AG09319 (cell line): ENCODE results near the gene LY6G5C.

Experiments
- DNase-seq: peaks from one replicate; pipeline ENCODE4 v3.0.0-alpha.2; 2010; ENCODE audit warnings: low read depth; ENCODE audit errors: extremely low read depth
- CTCF ChIP-seq: IDR thresholded peaks from 2 replicates; pipeline ENCODE4 v1.5.1; 2011; ENCODE audit warnings: low read depth, mild to moderate bottlenecking, inconsistent platforms, low read length, moderate library complexity

LY6G5C gene

GRCh38 chr6:31664790-31665500 lies 15.9 kb downstream of the LY6G5C start, which contains the start of gene GPANK1:
GPANK1 (minus strand) TSS chr6:31664997; CDS start chr6:31664478, 519 bp downstream.
- DNase-seq, result peak; percentile 85

GRCh38 chr6:31663961-31664789 lies 16.7 kb downstream of the LY6G5C start:
- TF ChIP-seq CTCF, result no peak; the same call in 1 of the 2 replicates
- peak; percentile 31 for DNase-seq

More at GRCh38 chr6:31664790-31665500, 15.9 kb downstream of the LY6G5C start, which contains the start of gene GPANK1:
- TF ChIP-seq CTCF, result no peak

- no peak for DNase-seq
- no peak for TF ChIP-seq CTCF
These were observed 17.5 kb downstream of the LY6G5C start for GRCh38 chr6:31663126-31663960.

GRCh38 chr6:31662124-31662723 lies 18.6 kb downstream of the LY6G5C start:
- TF ChIP-seq CTCF, result no peak

GRCh38 chr6:31661262-31662123 lies 19.4 kb downstream of the LY6G5C start:
- no peak for TF ChIP-seq CTCF
- DNase-seq, result no peak

More at GRCh38 chr6:31662124-31662723, 18.6 kb downstream of the LY6G5C start:
- DNase-seq, result no peak
